Ovary (tissue), 9 donors: ENCODE measurements around the gene SH2B2. TPM values are rescaled to one million over a fixed set of nuclear protein-coding genes. Genes with fewer than 3 reads are reported as not detected.

Experiments used
- DNase-seq, 5 donors: peaks; one replicate each; pipeline ENCODE4 v3.0.0-alpha.2; 2019 to 2020
- H3K27ac ChIP-seq, 2 donors: fragments of 200-600 bp; one replicate each; pipeline versions ENCODE4 v1.5.1 to v1.8.0; 2019 to 2022
- H3K27me3 ChIP-seq: fragments of 200-600 bp; one replicate; pipeline ENCODE4 v1.8.0; 2022
- H3K36me3 ChIP-seq: fragments of 200-600 bp; sonication (generic); one replicate; pipeline ENCODE4 v1.5.1; 2019
- H3K4me1 ChIP-seq: one replicate; pipeline ENCODE4 v1.8.1; 2013; ENCODE audit warnings: mild to moderate bottlenecking, moderate library complexity; ENCODE audit not compliant: insufficient read depth
- H3K4me3 ChIP-seq: fragments of 200-600 bp; sonication (generic); one replicate; pipeline ENCODE4 v1.5.1; 2017
- H3K9me3 ChIP-seq, 2 donors: fragments of 200-600 bp in 1 of 2; sonication (generic) in 1 of 2; one replicate each; pipeline versions ENCODE4 v1.5.1 to v1.8.1; 2013 to 2019; ENCODE audit warnings: mild to moderate bottlenecking in 1 of 2, moderate library complexity in 1 of 2
- CTCF ChIP-seq, 3 donors: fragments of 450-650 bp in 2 of 3; fragments of 200-600 bp in 1 of 3; IDR thresholded peaks; one replicate each; pipeline versions ENCODE4 v1.5.1 to v1.8.0; 2016 to 2022; ENCODE audit warnings: antibody characterized with exemption in 3 of 3, mild to moderate bottlenecking in 1 of 3
- EP300 ChIP-seq: sonication (generic); formaldehyde crosslinking; IDR thresholded peaks from one replicate; pipeline ENCODE4 v1.6.1; 2017; ENCODE audit warnings: antibody characterized with exemption
- POLR2A ChIP-seq: fragments of 450-650 bp; IDR thresholded peaks from one replicate; pipeline ENCODE4 v1.6.1; 2017; ENCODE audit warnings: antibody characterized with exemption, mild to moderate bottlenecking, moderate library complexity
- WGBS, 3 donors: extraction: QIAGEN DNeasy Blood & Tissue Kit in 1 of 3; methylation state at CpG; one replicate each; pipeline versions ENCODE4 v1.1.5 to v1.1.7; 2013 to 2017; 5-methylcytosine and 5-hydroxymethylcytosine counted together
- intact Hi-C, 4 donors: fragments of 100-400 bp; cut with DNase I; formaldehyde crosslinking; loops; one replicate each; pipeline versions ENCODE4 v1.11.0 to v1.15.1; 2022 to 2023
- polyA plus RNA-seq, 2 donors: library from polyadenylated mRNA; stranded (reverse); fragments of 200-250 nt in 1 of 2; fragments of 350-450 nt in 1 of 2; fragmentation: Illumina TruSeq in 1 of 2; extraction: RNeasy Lipid Tissue Mini Kit (QIAGEN cat#74804) in 1 of 2; gene quantifications; one replicate each; pipeline ENCODE4 v1.2.3, GENCODE V29; 2013 to 2014
- total RNA-seq, 7 donors: library from RNA; depleted of rRNA in 2 of 7; stranded (reverse); fragments of >200 nt in 2 of 7; fragmentation: NEBNext Ultra II Directional in 3 of 7; extraction: Animal tissue kit (Norgen Biotek cat#: 25700) in 3 of 7; gene quantifications; one replicate each; pipeline versions ENCODE4 v1.1.0 to v1.2.4, GENCODE V29; 2016 to 2023
- donor health status: DM: no; HTN: no; CAD: no; lungs with moderate emphysema.
- donor health status: DM: no; HTN: no; CAD: no.
- donor health status: Bipolar disorder and iron deficiency.
- donor health status: DM: yes; HTN: yes; CAD: no.
- donor health status: DM: no; HTN: no; CAD: no.
- donor health status: DM: yes; HTN: yes; CAD: no.

Gene SH2B2
- total and polyA plus RNA-seq, 9 donors: 1.4 to 8.9 (median 4.5) TPM

- no peaks in the 10 kb centered on the region for H3K9me3 ChIP-seq
- H3K27ac ChIP-seq: no peak overlapping the region
Measured at GRCh38 chr7:102305414-102306268, 19.0 kb downstream of the SH2B2 start.

GRCh38 chr7:102306916-102307677 lies 20.4 kb downstream of the SH2B2 start:
- intact Hi-C loops: no loop called here
- H3K36me3 ChIP-seq: no peaks in the 10 kb centered on the region
- H3K9me3 ChIP-seq: no peaks in the 10 kb centered on the region
- 62 to 68% (median 64%) methylated on average over 16 to 17 of the region's 17 CpGs for WGBS, 3 donors
- H3K4me3 ChIP-seq: no peak overlapping the region
- no peaks in the 10 kb centered on the region for H3K27me3 ChIP-seq
- TF ChIP-seq CTCF (IDR thresholded peaks at IDR 0.05): no peak
- TF ChIP-seq EP300: no peak
- no peak for TF ChIP-seq POLR2A
- H3K27ac ChIP-seq: no peak overlapping the region
- no peak for DNase-seq
- no peaks in the 10 kb centered on the region for H3K4me1 ChIP-seq

More at GRCh38 chr7:102305414-102306268, 19.0 kb downstream of the SH2B2 start:
- intact Hi-C loops: no loop called here
- 92 to 96% (median 95%) methylated on average over 17 of the region's 17 CpGs for WGBS, 3 donors
- Histone ChIP-seq H3K36me3 (no peaks in the 10 kb centered on the region), H3K4me1 (no peaks in the 10 kb centered on the region), H3K4me3 (no peak overlapping the region), H3K27me3 (no peaks in the 10 kb centered on the region)
- no peak for TF ChIP-seq CTCF (IDR thresholded peaks at IDR 0.05)
- TF ChIP-seq EP300: no peak
- TF ChIP-seq POLR2A: no peak
- DNase-seq: no peak

- Histone ChIP-seq H3K4me3 (no peak overlapping the region), H3K36me3 (no peaks in the 10 kb centered on the region), H3K4me1 (no peaks in the 10 kb centered on the region), H3K27me3 (no peaks in the 10 kb centered on the region), H3K9me3 (no peaks in the 10 kb centered on the region), H3K27ac (no peak overlapping the region)
- 81 to 90% (median 81%) methylated on average over 9 of the region's 9 CpGs for WGBS, 3 donors
- intact Hi-C loops: no loop called here
- TF ChIP-seq EP300 (no peak), POLR2A (no peak), CTCF (IDR thresholded peaks at IDR 0.05) (no peak)
- DNase-seq: no peak
Measured at GRCh38 chr7:102310414-102310815, 23.7 kb downstream of the SH2B2 start.

GRCh38 chr7:102312317-102312716 lies 25.6 kb downstream of the SH2B2 start:
- TF ChIP-seq CTCF (IDR thresholded peaks at IDR 0.05): no peak
- no peak for TF ChIP-seq POLR2A
- no peak for TF ChIP-seq EP300
- DNase-seq: no peak
- Histone ChIP-seq H3K27ac (no peak overlapping the region), H3K9me3 (no peaks in the 10 kb centered on the region), H3K4me3 (no peak overlapping the region), H3K36me3 (no peaks in the 10 kb centered on the region), H3K4me1 (peaks cover 3% of the 10 kb centered on the region), H3K27me3 (no peaks in the 10 kb centered on the region)
- intact Hi-C loops: no loop called here
- WGBS, 3 donors: 81 to 87% (median 84%) methylated on average over 2 of the region's 2 CpGs
